HEK293T (cell line): Measurements from ENCODE around the gene CAMK1G.

ENCODE experiments used
- BHLHE40 ChIP-seq: fragments of 450-650 bp; IDR thresholded peaks from 2 replicates; pipeline ENCODE4 v1.6.1; 2016; ENCODE audit warnings: mild to moderate bottlenecking, moderate library complexity, borderline replicate concordance
- CTBP1 ChIP-seq: fragments of 450-650 bp; IDR thresholded peaks from 2 replicates; pipeline ENCODE4 v1.6.1; 2016; ENCODE audit warnings: borderline replicate concordance
- ELF4 ChIP-seq: fragments of 450-650 bp; IDR thresholded peaks from 2 replicates; pipeline ENCODE4 v1.6.1; 2017; ENCODE audit warnings: antibody characterized with exemption
- FOXK2 ChIP-seq: fragments of 450-650 bp; IDR thresholded peaks from 2 replicates; pipeline ENCODE4 v1.6.1; 2016; ENCODE audit warnings: mild to moderate bottlenecking
- HDGF ChIP-seq: fragments of 450-650 bp; IDR thresholded peaks from 2 replicates; pipeline ENCODE4 v1.6.1; 2017; ENCODE audit warnings: antibody characterized with exemption, borderline replicate concordance
- TF ChIP-seq, protein P1 (sequence below): fragments of 450-650 bp; IDR thresholded peaks from 2 replicates; pipeline ENCODE4 v1.6.1; 2016

DNA sequence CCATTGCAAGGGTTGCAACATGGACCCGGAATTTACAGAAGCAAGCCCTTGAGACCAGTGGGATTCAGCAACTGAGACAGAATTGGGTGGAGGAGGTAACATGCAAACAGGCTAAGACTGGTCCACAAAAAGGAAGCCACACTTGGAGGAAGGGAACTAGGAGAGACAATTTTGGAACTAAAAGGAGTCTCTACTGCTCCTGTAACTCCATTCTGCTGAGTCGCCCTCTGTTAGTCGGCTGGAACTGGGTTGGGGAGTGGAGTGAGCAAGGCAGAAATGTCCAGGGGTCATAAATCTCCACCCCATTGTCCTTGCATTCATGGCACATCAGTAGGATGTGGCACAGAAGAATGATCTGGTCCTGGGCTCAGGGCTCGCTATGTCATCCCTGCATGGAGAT lies 63.6 kb downstream of the CAMK1G start:
- TF ChIP-seq CTBP1 (no peak), ELF4 (no peak), FOXK2 (no peak), BHLHE40 (no peak), HDGF (no peak)
- TF ChIP-seq, protein P1, sequence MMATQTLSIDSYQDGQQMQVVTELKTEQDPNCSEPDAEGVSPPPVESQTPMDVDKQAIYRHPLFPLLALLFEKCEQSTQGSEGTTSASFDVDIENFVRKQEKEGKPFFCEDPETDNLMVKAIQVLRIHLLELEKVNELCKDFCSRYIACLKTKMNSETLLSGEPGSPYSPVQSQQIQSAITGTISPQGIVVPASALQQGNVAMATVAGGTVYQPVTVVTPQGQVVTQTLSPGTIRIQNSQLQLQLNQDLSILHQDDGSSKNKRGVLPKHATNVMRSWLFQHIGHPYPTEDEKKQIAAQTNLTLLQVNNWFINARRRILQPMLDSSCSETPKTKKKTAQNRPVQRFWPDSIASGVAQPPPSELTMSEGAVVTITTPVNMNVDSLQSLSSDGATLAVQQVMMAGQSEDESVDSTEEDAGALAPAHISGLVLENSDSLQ: no peak
